ENCODE measurements around the gene NKX2-2.

NKX2-2 gene

GRCh38 chr20:21513881-21514540, at the start of gene NKX2-2:
Gene NKX2-2, minus strand, starts transcription at chr20:21514064. Its CDS starts 395 bp downstream, at chr20:21513669.
- DNase-seq (ENCODE audit: low read depth): no peak
- no peak for TF ChIP-seq CTCF (IDR thresholded peaks at IDR 0.05; ENCODE audit: insufficient read depth, low read depth, low read length, missing control alignments)
- no peak within 1 kb of the TSS for H3K4me3 ChIP-seq (ENCODE audit: low read depth, low read length)

- H3K4me3 ChIP-seq (ENCODE audit: low read depth, low read length): no peak overlapping the region
- TF ChIP-seq CTCF (IDR thresholded peaks at IDR 0.05; ENCODE audit: insufficient read depth, low read depth, low read length, missing control alignments): no peak
- DNase-seq (ENCODE audit: low read depth): peak; percentile 19
These were observed 48.8 kb upstream of the NKX2-2 start for GRCh38 chr20:21562656-21563055.

- no peak for TF ChIP-seq CTCF (IDR thresholded peaks at IDR 0.05; ENCODE audit: insufficient read depth, low read depth, low read length, missing control alignments)
- no peak overlapping the region for H3K4me3 ChIP-seq (ENCODE audit: low read depth, low read length)
- DNase-seq (ENCODE audit: low read depth): peak; percentile 79
These were observed 45.4 kb upstream of the NKX2-2 start for GRCh38 chr20:21559305-21559704.

- peak; percentile 49 for DNase-seq (ENCODE audit: low read depth)
- no peak for TF ChIP-seq CTCF (IDR thresholded peaks at IDR 0.05; ENCODE audit: insufficient read depth, low read depth, low read length, missing control alignments)
- H3K4me3 ChIP-seq (ENCODE audit: low read depth, low read length): no peak overlapping the region
These were observed 43.6 kb upstream of the NKX2-2 start for GRCh38 chr20:21557241-21558020.

- no peak overlapping the region for H3K4me3 ChIP-seq (ENCODE audit: low read depth, low read length)
- no peak for TF ChIP-seq CTCF (IDR thresholded peaks at IDR 0.05; ENCODE audit: insufficient read depth, low read depth, low read length, missing control alignments)
- no peak for DNase-seq (ENCODE audit: low read depth)
These were observed 42.5 kb upstream of the NKX2-2 start for GRCh38 chr20:21556398-21556797.

- TF ChIP-seq CTCF (IDR thresholded peaks at IDR 0.05; ENCODE audit: insufficient read depth, low read depth, low read length, missing control alignments): no peak
- no peak overlapping the region for H3K4me3 ChIP-seq (ENCODE audit: low read depth, low read length)
- DNase-seq (ENCODE audit: low read depth): no peak
These were observed 41.7 kb upstream of the NKX2-2 start for GRCh38 chr20:21555470-21556120.

Data from GM12865 (cell line).